Esophagus muscularis mucosa (tissue), 4 donors: ENCODE data around the gene CSH2. TPM values are rescaled to one million over a fixed set of nuclear protein-coding genes. Genes with fewer than 3 reads are reported as not detected.
"Not testable (repeated sequence)": the region's sequence is repeated elsewhere in the genome, so short reads cannot be mapped to it uniquely, and the experiment has no call there.

Source experiments
- DNase-seq: peaks from one replicate; pipeline ENCODE4 v3.0.0-alpha.2; 2017; ENCODE audit errors: extremely low spot score
- H3K27ac ChIP-seq, 4 donors: fragments of 200-600 bp; sonication (generic); replicated peaks in 1 of 4; 1 replicate in 3 of 4; 2 replicates in 1 of 4; pipeline ENCODE4 v1.5.1; 2016 to 2019; ENCODE audit warnings: mild to moderate bottlenecking in 1 of 4
- H3K27me3 ChIP-seq, 4 donors: fragments of 200-600 bp; sonication (generic); one replicate each; pipeline versions ENCODE4 v1.5.1 to v1.6.0; 2016 to 2019
- H3K36me3 ChIP-seq, 4 donors: fragments of 200-600 bp; sonication (generic); one replicate each; pipeline ENCODE4 v1.5.1; 2016 to 2019
- H3K4me1 ChIP-seq, 4 donors: fragments of 200-600 bp; sonication (generic); one replicate each; pipeline ENCODE4 v1.5.1; 2016 to 2019
- H3K4me3 ChIP-seq, 4 donors: fragments of 200-600 bp; sonication (generic); 1 replicate in 2 of 4; 2 replicates in 2 of 4; pipeline ENCODE4 v1.5.1; 2016 to 2019; ENCODE audit warnings: mild to moderate bottlenecking in 4 of 4, moderate library complexity in 1 of 4
- H3K9me3 ChIP-seq, 4 donors: fragments of 200-600 bp; sonication (generic); 1 replicate in 3 of 4; 2 replicates in 1 of 4; pipeline ENCODE4 v1.5.1; 2016 to 2019
- CTCF ChIP-seq, 3 experiments: fragments of 200-600 bp in 2 of 3; fragments of 450-650 bp in 1 of 3; sonication (generic) in 2 of 3; IDR thresholded peaks; one replicate each; pipeline ENCODE4 v1.5.1; 2017 to 2019; ENCODE audit warnings: antibody characterized with exemption in 3 of 3, mild to moderate bottlenecking in 2 of 3, moderate library complexity in 1 of 3
- EP300 ChIP-seq: sonication (generic); formaldehyde crosslinking; IDR thresholded peaks from one replicate; pipeline ENCODE4 v1.6.1; 2017; ENCODE audit warnings: antibody characterized with exemption
- POLR2A ChIP-seq: fragments of 450-650 bp; IDR thresholded peaks from one replicate; pipeline ENCODE4 v1.6.1; 2017; ENCODE audit warnings: antibody characterized with exemption, moderate library complexity, mild to moderate bottlenecking, low read depth
- POLR2AphosphoS5 ChIP-seq, 2 donors: sonication (generic); formaldehyde crosslinking; IDR thresholded peaks; one replicate each; pipeline ENCODE4 v1.6.1; 2017; ENCODE audit warnings: antibody characterized with exemption in 2 of 2
- WGBS: methylation state at CpG from one replicate; pipeline ENCODE4 v1.1.5; 2018; 5-methylcytosine and 5-hydroxymethylcytosine counted together
- intact Hi-C: fragments of 100-400 bp; cut with DNase I; formaldehyde crosslinking; loops from one replicate; pipeline ENCODE4 v1.15.1; 2023
- total RNA-seq, 4 donors: library from RNA; depleted of rRNA; stranded (reverse); fragments of >200 nt; gene quantifications; one replicate each; pipeline versions ENCODE4 v1.1.0 to v1.2.1, GENCODE V29; 2016

Gene CSH2
- total RNA-seq, 4 donors from 2014 or later, result not detected

- H3K4me1 ChIP-seq, result peaks cover 15 to 26% (median 23%) of the 10 kb centered on the region in 4 donors
- intact Hi-C loops, result no loop called here
- DNase-seq, result no peak
- no peak overlapping the region for H3K4me3 ChIP-seq
- WGBS, result 65% methylated on average over 3 of the region's 3 CpGs
- no peak overlapping the region for H3K27ac ChIP-seq
- H3K36me3 ChIP-seq, result no peaks in the 10 kb centered on the region
- no peak for TF ChIP-seq POLR2AphosphoS5 (IDR thresholded peaks at IDR 0.05)
- no peak for TF ChIP-seq CTCF (IDR thresholded peaks at IDR 0.05)
- TF ChIP-seq EP300, result no peak
- no peak for TF ChIP-seq POLR2A
- no peaks in the 10 kb centered on the region for H3K9me3 ChIP-seq
- H3K27me3 ChIP-seq, result no peaks in the 10 kb centered on the region
Observed at GRCh38 chr17:63847525-63848249, 25.8 kb downstream of the CSH2 start.

- peaks cover 25 to 39% (median 34%) of the 10 kb centered on the region in 4 donors for H3K4me1 ChIP-seq
- intact Hi-C loops, result no loop called here
- no peaks in the 10 kb centered on the region for H3K36me3 ChIP-seq
- no peak for TF ChIP-seq EP300
- no peak for TF ChIP-seq POLR2AphosphoS5 (IDR thresholded peaks at IDR 0.05)
- no peak for TF ChIP-seq POLR2A
- TF ChIP-seq CTCF (IDR thresholded peaks at IDR 0.05), result no peak
- no peak overlapping the region for H3K4me3 ChIP-seq
- no peak for DNase-seq
- no peak overlapping the region for H3K27ac ChIP-seq
- H3K9me3 ChIP-seq, result no peaks in the 10 kb centered on the region
- H3K27me3 ChIP-seq, result no peaks in the 10 kb centered on the region
- WGBS, result 32% methylated on average over 1 of the region's 1 CpG
Observed at GRCh38 chr17:63845509-63845908, 28.0 kb downstream of the CSH2 start.

GRCh38 chr17:63843910-63844677 is 29.4 kb downstream of the CSH2 start:
- no peaks in the 10 kb centered on the region for H3K27me3 ChIP-seq
- no peaks in the 10 kb centered on the region for H3K9me3 ChIP-seq
- no peaks in the 10 kb centered on the region for H3K36me3 ChIP-seq
- H3K27ac ChIP-seq, result peak overlapping the region; percentile 97 to 98 (median 98)
- 67% methylated on average over 9 of the region's 9 CpGs for WGBS
- TF ChIP-seq POLR2A, result no peak
- TF ChIP-seq POLR2AphosphoS5 (IDR thresholded peaks at IDR 0.05), result no peak
- TF ChIP-seq CTCF (IDR thresholded peaks at IDR 0.05), result no peak
- no peak for TF ChIP-seq EP300
- peaks cover 40 to 46% (median 45%) of the 10 kb centered on the region in 4 donors for H3K4me1 ChIP-seq
- intact Hi-C loops, result no loop called here
- peak overlapping the region; percentile 92 to 97 (median 92) for H3K4me3 ChIP-seq
- DNase-seq, result no peak

- intact Hi-C loops, H3K27me3 ChIP-seq, H3K9me3 ChIP-seq, H3K36me3 ChIP-seq, DNase-seq: not testable (repeated sequence)
- Histone ChIP-seq H3K4me3 (peak overlapping the region; percentile 92 to 97 (median 92)), H3K27ac (peak overlapping the region; percentile 97 to 98 (median 98)), H3K4me1 (peaks cover 42 to 46% (median 45%) of the 10 kb centered on the region in 4 donors)
- 5% methylated on average over 14 of the region's 19 CpGs for WGBS
Observed at GRCh38 chr17:63843387-63843888, 30.0 kb downstream of the CSH2 start.
